Stimulated activated CD8-positive, alpha-beta memory T cell treated with anti-CD3 and anti-CD28 coated beads, Interleukin-7, amount 100 ng/mL, for 24 hours (primary cell): ENCODE measurements around the gene NKX2-8.
"Not testable (repeated sequence)": the region's sequence is repeated elsewhere in the genome, so short reads cannot be mapped to it uniquely, and the experiment has no call there.

Source experiments
- DNase-seq: peaks from one replicate; pipeline ENCODE4 v3.0.0-alpha.2; 2020; ENCODE audit warnings: low read depth

The NKX2-8 gene

GRCh38 chr14:36580141-36580855, 2.1 kb downstream of the NKX2-8 start:
- no peak for DNase-seq

- DNase-seq, result no peak
These were observed 2.8 kb downstream of the NKX2-8 start for GRCh38 chr14:36579573-36580140.

GRCh38 chr14:36579001-36579555, 3.3 kb downstream of the NKX2-8 start:
- no peak for DNase-seq

- DNase-seq, result no peak
These were observed 12.3 kb downstream of the NKX2-8 start for GRCh38 chr14:36570065-36570464.

GRCh38 chr14:36556811-36557433, 25.5 kb downstream of the NKX2-8 start:
- DNase-seq, result peak; percentile 9

GRCh38 chr14:36555998-36556743, 26.2 kb downstream of the NKX2-8 start:
- DNase-seq, result no peak

- no peak for DNase-seq
These were observed 28.7 kb downstream of the NKX2-8 start for GRCh38 chr14:36553656-36554260.

GRCh38 chr14:36550899-36551298, 31.5 kb downstream of the NKX2-8 start:
- no peak for DNase-seq

GRCh38 chr14:36544280-36544679, 38.1 kb downstream of the NKX2-8 start:
- not testable (repeated sequence) for DNase-seq

- DNase-seq, result no peak
These were observed 44.4 kb downstream of the NKX2-8 start for GRCh38 chr14:36538051-36538450.
